GM21717 (cell line): ENCODE measurements around the gene DEUP1.
"Not testable (repeated sequence)": the region's sequence is repeated elsewhere in the genome, so short reads cannot be mapped to it uniquely, and the experiment has no call there.

Experiments
- ATAC-seq: cut with Tn5 transposase; IDR thresholded peaks from one replicate; pipeline ENCODE4 v1.9.1; 2021; ENCODE audit warnings: mild to moderate bottlenecking, moderate library complexity; ENCODE audit not compliant: unreplicated experiment

Gene DEUP1

GRCh38 chr11:93350835-93351234 is 20.3 kb downstream of the DEUP1 start:
- ATAC-seq, result no peak

GRCh38 chr11:93359396-93359795 is 28.9 kb downstream of the DEUP1 start:
- no peak for ATAC-seq

GRCh38 chr11:93361435-93361834 is 30.9 kb downstream of the DEUP1 start:
- no peak for ATAC-seq

- no peak for ATAC-seq
Observed at GRCh38 chr11:93368022-93368421, 37.5 kb downstream of the DEUP1 start.

DNA sequence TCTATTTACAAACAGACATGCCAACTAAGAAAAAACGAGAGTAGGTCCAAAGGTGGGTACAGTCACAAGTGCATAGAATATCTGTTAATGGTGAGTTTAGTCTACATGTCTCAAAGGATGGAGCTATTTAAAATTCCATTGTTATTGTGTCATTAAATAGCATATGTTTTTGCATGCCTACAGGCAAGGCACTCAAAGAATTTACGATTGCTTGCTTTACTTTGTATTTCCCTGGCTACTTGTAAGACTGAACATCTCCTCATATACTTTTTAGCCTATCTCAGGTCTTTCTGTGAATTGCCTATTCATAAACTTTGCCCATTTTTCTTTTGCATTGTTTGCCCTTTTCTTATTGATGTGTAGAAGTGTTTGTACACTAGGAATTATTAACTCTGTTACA is 39.7 kb downstream of the DEUP1 start:
- ATAC-seq, result no peak

- no peak for ATAC-seq
Observed at GRCh38 chr11:93389737-93390136, 59.2 kb downstream of the DEUP1 start.

DNA sequence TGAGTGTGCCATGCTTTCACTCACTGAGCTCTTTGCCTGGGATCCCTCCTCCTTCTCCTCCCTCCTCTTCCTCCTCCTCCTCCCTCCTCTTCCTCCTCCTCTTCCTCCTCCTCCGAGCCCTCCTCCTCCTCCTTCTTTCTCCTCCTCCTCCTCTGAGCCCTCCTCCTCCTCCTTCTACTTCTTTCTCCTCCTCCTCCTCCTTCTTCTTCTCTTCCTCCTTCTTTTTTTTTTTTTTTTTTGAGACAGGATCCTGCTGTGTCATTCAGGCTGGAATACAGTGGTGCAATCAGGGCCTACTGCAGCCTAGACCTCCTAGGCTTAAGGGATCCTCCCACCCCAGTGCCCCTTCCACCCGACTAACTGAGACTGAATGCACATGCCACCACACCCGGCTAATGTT is 62.3 kb downstream of the DEUP1 start:
- no peak for ATAC-seq

GRCh38 chr11:93393386-93393785 is 62.8 kb downstream of the DEUP1 start:
- ATAC-seq, result no peak

- no peak for ATAC-seq
Observed at GRCh38 chr11:93394488-93394887, 63.9 kb downstream of the DEUP1 start.

GRCh38 chr11:93396316-93396715 is 65.8 kb downstream of the DEUP1 start:
- no peak for ATAC-seq

DNA sequence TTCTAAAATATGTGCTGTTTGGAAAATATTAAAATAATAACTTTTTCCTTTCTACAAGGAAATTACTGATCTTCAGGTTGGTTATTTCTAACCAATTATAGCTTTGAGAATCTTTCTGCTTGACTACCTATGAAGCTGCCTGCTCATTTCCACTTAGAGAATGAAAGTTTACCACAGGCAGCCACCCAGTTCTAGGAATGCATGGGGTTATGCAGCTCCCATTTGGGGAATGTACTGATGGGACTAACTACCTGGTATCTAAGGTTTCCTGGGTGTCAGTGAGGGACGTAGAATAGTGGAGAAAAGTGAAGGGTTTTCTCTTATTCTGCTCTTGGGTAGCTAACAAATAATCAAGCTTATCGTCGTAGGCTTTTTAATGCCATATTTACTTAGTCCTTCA is 73.4 kb downstream of the DEUP1 start:
- ATAC-seq, result no peak

GRCh38 chr11:93407777-93408401 is 77.3 kb downstream of the DEUP1 start:
- no peak for ATAC-seq

DNA sequence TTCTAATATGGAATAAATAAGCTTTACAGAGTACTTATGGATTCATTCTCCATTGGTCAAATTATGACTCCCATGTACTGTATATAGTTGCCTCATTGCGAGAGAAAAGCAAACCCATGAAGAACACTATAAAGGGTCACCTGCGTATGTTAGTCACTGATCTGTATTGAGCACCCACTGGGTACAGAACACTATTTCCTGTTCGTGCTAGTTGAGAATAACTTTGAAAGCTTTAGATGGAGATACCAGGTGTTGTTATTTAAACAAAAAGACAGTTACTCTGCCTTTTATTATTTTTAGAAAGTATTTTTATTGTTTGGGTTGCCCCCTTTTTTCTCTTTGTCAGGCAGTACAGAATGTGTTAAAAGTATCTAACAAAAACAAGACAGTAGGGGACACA is 79.9 kb downstream of the DEUP1 start:
- no peak for ATAC-seq

- ATAC-seq, result no peak
Observed at GRCh38 chr11:93411705-93412104, 81.2 kb downstream of the DEUP1 start.

GRCh38 chr11:93432247-93432646 is 101.7 kb downstream of the DEUP1 start:
- no peak for ATAC-seq

GRCh38 chr11:93443232-93443631 is 112.7 kb downstream of the DEUP1 start:
- not testable (repeated sequence) for ATAC-seq

DNA sequence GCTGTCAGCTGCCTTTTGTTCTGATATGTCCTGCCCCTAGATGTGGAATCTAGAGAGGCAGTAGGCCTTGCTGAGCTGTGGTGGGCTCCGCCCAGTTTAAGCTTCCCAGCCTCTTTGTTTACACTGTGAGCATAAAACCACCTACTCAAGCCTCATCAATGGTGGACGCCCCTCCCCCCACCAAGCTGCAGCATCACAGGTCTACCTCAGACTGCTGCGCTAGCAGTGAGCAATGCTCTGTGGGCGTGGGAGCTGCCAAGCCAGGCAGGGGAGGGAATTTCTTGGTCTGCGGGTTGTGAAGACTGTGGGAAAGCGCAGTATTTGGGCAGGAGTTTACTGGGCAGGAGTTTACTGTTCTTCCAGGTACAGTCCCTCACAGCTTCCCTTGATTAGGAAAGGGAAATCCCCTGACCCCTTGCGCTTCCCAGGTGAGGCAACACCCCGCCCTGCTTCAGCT is 114.1 kb downstream of the DEUP1 start:
- ATAC-seq, result no peak

DNA sequence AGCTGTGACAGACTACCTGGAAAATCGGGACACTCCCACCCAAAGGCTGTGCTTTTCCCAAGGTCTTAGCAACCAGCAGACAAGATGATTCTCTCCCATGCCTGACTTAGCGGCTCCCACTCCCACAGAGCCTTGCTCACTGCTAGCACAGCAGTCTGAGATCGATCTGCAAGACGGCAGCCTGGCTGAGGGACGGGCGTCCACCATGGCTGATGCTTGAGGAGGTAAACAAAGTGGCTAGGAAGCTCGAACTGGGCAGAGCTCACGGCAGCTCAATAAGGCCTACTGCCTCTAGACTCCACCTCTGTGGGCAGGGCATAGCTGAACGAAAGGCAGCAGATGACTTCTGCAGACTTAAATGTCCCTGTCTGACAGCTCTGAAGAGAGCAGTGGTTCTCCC is 127.7 kb downstream of the DEUP1 start:
- no peak for ATAC-seq

GRCh38 chr11:93463666-93464065 is 133.1 kb downstream of the DEUP1 start:
- ATAC-seq, result not testable (repeated sequence)

- ATAC-seq, result no peak
Observed at GRCh38 chr11:93464927-93465540, 134.5 kb downstream of the DEUP1 start.

DNA sequence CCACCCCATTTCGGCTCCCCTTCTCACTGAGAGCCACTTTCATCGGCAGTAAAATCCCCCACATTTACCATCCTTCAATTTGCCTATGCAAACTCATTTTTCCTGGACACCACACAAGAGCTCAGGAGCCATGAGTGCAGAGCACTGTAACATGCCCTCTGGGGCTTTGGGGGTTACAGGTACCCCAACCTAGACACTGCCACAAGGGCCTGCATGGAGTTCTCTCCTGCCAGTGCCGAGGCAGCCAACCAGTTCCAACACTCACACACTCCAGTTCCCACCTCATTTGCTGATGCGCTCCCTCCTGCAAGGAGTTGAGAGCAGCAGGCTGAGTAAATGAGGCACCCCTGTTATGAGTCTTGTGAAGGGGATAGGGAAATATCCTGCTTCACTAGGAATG is 136.5 kb downstream of the DEUP1 start:
- ATAC-seq, result no peak

GRCh38 chr11:93468290-93468689 is 137.7 kb downstream of the DEUP1 start:
- no peak for ATAC-seq

GRCh38 chr11:93474123-93474522 is 143.6 kb downstream of the DEUP1 start:
- ATAC-seq, result no peak
